NCI-H226 (cell line): ENCODE measurements around the gene MAP3K3.

ENCODE experiments used
- DNase-seq: peaks from one replicate; pipeline ENCODE4 v3.0.0-alpha.2; 2015

The MAP3K3 gene

DNA sequence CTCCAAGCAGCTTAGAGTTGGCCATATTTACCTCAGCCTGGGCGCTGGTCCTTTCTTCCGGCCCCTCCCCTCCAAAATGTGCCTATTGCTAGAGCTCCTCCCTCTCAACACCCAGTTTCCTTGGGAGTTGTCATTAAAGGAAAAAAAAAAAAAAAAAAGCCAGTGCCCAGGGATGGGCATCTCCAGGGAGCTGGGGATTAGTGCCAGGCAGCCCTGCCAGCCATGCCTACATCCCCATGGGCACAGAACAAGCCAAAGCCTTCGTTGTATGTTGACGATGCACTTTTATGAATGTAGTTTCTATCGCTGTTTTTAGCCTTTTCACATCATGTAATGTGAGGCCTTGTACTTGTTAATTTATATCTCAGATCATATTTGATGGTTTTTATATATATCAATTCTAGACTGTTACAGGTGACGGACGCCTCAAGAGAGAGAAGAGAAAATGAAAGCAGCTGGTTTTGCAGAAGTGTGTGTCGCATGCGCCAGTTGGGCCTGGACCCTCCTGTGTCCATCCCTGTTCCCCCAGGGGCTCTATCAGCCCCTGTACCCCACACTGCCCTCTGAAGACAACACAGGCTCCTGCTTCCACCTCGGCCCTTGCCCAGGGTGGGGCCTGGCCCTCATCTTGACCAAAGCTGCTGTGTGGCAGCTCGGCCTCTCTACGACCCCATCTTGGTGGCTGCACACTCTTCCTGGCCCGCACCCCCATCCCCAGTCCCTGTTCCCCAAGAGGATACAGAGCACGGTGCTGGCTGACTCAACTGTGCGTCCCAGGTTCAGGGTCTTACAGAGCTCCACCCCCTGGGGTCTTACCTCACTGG, 72.9 kb downstream of the MAP3K3 start:
- no peak for DNase-seq

DNA sequence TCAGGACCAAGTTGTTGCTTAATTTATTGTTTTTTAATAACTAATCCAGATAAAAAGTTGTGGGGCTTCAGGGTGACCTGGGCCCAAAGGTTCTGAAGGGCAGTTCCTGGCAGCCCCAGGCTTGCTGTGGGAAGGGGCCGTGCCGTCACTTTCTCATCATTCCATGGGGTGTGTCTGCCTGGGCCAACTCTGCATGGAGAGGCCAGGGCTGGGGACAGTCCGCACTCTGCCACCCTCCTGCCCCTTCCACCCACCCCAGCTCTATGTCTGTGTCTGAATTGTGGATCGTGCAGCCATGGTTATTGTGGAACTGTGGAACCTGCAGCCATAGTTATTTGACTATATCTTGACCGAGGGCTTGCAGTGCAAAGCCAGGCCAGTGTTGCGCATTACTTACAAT, 73.7 kb downstream of the MAP3K3 start:
- DNase-seq = no peak

DNA sequence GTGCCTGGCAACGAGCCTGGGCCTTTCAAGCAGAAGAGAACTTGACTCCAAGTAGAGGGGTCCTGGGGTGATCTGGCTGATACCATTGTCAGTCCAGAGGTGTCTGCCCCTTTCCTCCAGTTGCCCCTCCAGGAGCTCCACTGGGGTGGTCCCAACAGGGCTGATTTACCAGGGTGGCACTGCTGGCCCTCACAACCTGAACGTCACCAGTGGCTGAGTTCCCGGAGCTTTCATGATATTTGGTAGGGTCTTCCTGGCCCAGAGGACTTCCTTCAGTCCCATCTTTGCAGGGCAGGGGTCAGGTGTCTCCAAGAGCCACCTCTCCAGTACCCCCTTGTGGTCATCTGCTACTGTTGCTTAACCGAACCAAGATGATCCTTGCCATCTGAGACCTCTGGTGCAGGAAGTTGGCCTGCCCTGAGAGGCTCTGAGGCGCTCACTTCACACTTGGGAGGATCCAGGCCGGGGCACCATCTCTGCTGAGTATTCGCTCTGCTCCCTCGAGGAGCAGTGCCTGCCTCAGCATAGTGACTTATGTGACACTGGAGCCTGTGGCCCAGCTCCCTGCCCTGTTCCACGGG, 74.3 kb downstream of the MAP3K3 start:
- DNase-seq = peak; percentile 23

DNA sequence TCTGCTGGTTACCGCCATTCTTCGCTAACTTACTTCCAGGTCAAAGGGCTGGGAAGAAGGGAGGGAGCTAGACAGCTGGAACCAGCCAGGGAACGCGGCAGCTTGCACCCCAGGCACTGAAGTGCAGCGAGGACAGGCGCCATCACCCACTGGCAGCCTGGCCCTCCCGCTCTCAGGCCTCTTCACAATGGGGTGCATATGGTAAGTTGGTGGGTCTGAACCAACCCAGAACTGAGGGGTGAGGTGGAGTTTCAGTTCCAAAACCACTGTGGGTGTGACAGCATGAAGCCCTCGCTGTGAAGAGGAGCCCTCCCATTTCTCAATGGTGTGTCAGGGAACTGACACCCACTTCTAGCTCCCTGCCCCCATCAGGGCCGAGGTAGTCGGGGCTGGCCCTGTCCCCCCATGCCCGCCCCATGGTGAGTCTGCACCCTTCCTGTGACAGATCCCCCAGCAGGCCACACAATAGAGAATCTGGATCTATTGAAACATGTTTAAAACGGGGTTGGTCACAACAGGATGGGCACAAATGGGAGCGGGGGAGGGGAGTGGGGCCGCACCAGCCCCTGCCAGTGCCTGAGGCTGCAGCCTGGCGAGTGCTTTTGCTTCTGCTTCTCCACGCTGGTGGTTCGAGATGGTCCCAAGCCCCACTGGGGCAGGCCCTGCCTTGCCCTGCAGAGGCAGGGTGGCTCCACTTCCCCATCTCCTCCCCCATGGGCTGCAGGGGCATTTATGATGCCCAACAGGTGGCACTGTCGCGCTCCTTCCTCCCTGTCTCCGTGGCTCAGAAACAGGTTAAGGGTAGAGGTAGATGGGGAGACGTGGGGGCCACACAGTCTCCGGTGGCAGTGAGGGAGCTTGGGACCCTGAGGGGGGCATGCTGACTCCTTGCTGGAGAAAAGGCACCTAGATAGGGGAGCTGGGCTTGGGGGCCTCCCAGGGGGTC, 75.4 kb downstream of the MAP3K3 start:
- no peak for DNase-seq

DNA sequence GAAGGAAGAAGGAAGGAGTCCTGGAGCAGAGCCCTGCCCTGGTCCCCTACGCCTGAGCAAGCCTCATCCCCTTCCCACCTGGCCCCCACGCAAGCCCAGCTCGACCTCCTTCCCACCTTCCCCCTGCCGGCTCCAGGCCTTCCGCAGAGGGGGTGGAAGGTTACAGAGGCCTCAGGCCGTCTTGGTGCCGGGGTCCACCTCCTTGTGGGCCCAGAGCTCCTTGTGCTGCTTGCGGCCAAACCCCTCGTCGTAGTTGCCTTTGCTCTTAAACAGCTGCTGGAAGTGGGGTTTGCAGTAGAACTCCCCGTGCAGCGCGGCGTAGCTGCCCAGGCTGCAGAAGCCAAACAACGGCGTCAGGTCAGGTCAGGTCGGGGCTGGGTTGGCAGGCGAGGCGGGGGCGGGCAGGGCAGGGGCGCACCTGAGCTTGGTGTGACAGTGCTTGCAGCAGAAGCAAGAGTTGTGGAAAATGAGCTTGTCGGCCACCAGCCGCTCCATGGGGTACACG, 76.2 kb downstream of the MAP3K3 start:
- DNase-seq = no peak

DNA sequence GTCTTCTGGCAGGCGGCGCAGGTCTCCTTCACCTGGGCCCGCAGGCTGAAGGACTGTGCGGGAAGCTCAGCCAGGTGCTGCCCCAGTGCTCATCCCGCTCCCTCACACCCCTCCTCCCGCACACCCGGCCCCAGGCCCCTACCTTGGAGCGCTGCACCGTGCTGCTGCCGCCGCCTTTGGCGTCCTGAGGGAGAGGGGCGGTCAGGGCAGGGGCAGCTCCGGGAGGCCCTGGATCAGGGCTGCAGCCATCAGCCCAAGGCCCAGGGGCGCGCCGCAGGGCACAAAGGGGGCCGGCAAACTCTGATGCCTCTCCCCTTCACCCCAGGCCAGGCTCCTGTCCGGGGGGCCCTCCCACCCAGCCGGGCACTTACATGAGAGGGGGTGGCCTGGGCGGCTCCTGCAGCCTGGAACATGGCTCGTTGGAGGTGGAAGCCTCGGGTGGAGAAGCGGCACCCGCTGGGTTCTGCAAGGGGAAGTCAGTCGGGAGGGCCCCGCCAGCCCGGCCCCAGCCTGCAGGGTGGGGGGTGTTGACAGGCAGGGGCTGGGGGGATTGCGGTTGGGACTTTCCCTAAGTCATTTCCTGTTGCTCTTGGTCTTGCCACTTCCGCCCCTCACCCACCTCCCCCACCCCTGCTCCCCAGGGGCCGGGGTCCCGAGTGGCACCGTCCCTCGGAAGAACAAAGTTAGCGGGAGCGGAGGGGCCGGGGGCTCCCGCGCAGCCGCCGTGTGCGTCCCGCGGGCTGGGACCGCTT, 76.8 kb downstream of the MAP3K3 start:
- no peak for DNase-seq

DNA sequence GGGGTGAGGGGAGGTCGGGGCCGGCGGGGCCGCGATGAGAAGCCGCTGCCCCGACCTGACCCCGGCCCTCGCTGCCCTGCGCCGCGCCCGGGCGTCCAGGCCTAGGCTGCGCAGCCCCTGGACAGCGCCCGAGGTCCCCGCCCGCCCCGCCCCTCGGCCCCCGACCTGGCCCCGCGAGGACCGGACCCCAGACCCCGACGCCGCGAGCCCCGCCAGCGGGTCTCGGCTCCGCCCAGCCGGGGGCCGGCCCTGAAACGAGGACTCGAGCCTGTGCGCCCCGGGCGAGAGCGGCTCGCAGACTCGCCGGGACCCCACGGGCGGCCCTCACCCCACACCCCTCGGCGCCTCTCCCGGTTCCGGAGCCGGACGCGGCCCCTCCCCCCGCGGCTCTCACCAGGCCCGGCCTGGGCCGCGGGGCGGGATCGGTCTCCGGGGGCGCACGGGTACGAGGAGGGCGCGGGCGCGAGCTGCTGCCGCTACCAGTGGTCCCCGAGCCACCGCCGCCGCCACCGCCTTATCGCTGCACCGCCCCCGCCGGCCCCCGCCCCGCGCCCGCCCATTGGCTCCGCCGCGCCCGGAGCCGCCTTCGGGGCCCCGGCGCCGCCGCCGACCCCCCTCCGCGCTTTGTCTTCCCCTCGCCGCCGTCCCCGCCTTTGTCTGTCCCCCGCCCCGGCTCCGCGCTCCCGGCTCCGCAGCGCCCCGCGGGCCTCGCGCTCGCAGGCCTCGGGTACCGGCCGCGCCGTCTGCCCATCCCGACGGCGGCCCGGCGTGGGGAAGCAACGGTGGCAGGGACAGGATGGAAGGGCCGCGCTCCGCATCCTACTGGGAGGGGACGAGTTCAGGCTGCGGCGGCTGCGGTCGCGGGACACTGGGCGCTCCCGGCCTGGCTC, 77.7 kb downstream of the MAP3K3 start, which contains the start of gene LIMD2:
LIMD2 (minus strand) TSS at position 488 of the 890 bp plus-strand sequence. CDS start 827 bp downstream, outside the sequence.
- no peak for DNase-seq

DNA sequence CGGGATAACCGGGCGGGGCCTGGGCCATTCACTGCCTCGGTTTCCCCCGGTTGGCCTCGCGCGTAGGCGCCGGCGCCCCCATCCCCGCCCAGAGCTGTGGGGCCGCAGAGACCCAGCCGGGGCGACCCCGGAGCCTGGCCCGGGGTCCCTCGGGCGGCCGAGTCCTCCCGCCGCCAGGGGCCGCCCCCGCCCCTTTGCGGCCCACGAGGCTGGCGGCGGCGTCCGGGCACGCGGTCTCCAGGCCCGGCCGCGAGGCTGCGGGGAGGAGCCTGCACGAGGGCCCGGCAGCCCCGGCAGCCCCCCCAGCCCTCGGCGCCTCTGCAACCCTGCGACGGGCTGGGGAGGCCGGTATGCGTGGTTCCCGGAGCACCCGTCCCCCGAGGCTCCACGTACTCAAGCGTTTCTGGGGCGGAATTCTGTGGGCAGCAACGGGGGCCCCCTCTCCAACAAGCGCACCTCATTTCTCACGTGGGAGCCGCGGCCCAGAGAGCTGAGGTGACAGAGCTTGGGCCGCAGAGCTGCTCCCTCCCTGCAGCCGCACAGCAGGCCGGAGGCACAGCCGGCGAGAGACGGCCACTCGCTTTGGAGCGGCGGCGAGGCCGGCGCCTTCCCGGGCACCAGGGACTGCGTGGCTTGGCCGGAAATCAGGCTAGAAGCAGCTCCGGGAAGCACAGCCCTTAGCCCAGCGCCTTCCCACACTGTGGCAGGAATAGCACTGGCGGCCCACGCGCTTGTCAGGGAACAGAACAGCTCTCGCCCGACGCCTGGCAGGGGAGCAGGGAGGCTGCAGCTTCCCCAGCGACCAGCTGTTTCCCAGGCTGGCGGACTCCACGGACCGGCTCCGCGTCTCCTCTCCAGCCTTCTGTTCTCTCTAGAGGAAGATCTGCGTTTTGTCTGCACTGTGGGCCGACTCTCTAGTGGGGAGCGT, 78.6 kb downstream of the MAP3K3 start:
- no peak for DNase-seq

DNA sequence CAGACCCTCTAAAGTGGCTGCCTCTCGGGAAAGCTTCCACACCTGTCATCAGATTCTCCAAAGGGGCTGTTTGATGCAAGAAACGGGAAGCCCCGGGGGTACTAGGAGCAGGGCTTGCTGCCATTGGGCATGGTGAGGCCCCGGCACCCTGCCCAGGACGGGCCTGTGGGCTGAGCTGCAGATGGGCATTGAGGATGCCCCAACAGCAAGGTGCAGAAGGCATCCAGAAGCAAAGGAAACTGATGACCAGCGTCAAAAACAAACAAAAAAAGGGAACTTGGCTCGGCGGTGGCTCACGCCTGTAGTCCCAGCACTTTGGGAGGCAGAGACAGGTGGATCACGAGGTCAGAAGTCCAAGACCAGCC, 79.2 kb downstream of the MAP3K3 start:
- DNase-seq = no peak

DNA sequence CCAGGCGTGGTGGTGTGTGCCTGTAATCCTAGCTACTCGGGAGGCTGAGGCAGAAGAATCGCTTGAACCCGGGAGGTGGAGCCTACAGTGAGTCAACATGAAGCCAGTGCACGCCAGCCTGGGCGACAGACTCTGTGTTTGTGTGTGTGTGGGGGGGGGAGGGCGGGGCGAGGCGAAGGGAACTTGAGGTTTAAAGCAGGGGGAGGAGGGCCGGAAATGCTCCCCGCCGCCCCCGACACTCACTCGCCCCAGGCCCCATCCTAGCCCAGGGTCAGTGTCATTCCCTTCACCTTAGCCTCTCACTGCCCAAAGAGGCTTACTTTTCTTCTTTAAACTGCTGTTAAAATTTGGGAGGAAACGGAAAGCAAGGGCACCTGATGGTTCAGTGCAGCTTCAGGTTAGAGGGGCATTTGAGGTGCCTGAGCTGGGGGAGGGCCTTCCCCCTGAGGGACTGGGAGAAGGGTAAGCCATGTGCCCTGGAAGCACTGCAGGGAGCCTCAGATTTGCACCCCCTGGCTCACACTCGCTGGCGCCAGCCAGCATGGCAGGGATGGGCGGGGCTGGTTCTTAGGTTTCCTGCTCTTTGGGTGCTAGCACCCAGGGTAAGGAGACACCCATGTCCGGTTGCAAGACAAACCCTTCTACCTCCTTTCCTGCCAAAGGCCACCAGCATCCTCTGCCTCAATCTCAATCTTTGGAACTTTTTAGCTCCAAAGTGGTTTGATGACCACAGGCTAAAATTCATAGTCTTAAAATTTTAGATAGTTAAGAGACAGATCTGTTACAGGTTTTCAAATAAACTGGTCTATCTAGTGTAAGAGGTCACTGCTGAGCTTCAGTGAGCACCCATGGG, 79.9 kb downstream of the MAP3K3 start:
- DNase-seq = no peak

DNA sequence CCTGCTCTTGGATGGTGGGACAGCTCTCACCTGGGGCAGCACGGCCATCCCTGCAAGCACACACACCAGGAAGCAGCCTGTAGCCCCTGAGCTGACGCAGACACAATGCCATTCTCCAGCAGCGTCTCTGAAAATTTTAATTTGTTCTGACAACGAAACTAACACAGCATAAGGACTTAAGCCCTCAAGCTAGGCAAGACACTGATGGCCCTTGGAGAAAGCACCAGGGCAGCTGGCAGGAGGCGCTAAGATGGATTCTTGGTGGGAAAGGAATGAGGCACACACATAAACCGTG, 80.5 kb downstream of the MAP3K3 start:
- DNase-seq = no peak

DNA sequence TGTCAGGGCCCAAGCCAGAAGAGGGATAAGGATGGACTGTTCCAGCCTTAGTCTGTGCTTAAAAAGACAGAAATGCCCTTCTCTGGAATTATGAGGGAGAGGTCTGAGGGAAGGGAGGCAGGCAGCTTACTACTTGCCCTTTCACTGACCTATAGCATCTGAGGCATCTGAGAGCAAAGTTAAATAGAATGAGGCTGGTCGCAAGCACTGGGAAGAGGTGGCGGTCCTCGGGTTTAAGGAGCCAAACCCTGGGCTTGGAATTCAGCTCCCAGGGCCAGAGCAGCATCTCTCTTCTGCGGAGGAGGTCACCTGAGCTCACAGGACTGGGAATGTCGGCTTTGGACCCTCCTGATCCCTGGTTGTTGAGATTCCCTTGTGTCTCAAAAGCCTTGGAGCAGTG, 80.8 kb downstream of the MAP3K3 start:
- DNase-seq = no peak

DNA sequence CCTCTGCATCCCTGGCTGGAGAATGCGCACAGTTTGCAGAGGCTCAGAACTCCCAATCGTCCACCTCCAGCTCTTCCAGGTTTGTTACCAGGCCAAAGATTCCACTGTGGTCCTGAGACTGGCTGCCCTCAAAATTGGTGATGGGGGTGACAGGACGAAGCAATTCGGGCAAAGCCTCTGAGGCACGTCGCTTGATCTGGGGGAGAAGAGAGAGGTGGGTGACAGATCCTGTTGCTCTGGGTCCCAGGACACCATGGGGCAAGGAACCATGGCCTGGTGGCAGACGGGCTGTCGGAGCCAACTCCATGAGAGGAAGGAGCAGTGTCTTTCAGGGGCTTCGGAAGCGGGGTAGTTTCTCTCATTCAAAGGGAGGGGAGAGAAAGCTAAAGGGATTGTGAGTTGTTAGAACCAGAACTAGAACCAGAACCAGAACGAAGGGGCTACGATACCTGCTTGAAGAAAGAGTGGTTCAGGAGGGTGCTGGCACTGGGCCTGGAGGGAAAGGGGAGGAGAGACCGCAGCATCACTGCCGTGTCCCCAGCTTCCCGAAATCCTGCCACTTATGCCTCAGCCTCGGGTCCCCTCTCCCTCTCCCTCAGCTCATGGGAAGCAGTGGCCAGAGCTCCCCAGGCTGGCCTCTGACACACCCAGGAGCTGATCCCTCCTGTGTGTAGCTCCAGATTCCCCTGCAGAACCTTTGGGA, 81.5 kb downstream of the MAP3K3 start:
- no peak for DNase-seq

DNA sequence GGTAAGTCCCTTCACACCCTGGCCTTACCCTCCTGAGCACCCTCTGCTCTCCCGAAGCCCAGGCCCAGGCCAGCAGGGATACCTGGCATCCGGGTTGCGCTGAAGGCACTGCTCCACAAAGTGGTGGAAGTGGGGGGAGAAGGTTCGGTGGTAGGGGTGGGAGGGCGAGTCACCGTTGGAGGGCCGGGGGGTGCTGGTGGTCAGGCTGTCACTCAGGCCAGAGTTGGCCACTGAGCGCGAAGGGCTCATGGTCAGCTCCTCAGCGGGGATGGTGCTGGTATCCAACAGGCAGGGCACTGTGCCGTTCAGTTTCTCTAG, 82.0 kb downstream of the MAP3K3 start:
- no peak for DNase-seq

DNA sequence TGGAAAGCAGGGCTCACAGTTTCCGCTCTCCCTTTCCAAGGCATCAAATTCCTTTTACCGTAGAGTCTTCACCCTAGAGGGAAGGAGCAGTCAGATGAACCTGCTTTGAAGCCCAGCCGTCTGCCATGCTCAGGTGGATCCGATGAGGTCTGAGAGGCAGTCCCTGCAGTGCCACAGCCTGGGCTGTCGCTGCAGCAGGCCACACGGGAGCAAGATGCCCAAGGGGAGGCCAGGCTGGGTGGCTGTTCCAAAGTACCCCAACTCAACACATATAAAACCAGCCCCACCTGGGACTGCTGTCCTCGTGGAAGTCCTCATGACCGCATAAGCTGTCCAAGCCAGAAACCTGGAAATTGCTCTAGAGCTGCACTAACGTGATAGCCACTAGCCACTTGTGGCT, 82.6 kb downstream of the MAP3K3 start:
- no peak for DNase-seq

DNA sequence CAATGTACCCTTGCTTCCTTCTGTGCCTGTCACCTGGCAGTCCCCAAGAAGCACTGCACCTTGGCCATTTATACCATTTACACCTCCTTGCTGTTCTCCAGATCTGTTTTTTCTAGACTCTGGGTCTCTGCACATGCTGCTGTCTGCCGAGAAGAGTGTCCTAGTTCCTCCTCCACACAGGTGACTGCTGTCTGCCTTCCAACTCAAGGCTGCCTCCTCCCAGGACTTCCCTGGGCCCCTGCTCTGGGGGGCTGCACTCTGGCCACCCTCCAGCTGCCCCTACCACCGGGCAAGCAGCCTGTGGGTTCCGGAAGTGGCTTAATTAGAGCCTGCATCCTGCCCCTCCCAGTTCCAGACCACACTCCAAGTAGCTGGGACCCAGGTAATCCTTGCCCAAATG, 83.4 kb downstream of the MAP3K3 start:
- no peak for DNase-seq

DNA sequence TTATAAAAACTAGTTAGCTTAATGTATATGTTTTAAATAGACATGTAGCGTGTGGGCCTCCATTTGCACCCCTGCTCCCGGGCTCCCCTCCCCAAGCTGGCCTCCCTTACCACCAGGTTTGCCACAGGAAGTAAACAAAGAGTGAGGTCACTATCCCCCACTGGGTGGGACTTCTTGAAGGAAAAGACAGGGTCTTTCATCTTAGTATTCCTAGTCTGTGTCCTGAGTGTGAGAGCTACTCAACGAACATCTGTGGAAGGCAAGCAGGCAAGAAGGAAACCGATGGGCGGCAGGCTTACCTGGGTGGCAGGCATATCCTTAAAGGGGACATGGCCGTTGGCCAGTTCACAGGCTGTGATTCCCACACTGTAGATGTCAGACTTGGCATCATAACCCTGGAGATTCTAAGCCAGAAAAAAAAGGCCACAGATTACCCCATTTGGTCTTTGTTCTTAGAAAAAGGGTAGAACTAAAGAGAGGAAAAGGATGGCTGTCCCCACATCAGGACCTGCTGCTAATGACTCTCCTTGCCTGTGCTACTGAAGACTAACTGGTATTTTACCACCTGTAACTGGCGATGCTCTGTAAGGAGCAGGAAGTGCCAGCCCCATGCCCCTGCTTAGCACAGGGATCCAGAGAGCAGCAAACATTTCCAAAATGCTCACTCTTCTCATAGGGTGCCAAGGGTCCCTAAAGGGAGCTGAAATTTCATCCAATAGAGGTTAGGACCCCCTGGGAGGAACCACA, 84.3 kb downstream of the MAP3K3 start:
- DNase-seq = no peak

DNA sequence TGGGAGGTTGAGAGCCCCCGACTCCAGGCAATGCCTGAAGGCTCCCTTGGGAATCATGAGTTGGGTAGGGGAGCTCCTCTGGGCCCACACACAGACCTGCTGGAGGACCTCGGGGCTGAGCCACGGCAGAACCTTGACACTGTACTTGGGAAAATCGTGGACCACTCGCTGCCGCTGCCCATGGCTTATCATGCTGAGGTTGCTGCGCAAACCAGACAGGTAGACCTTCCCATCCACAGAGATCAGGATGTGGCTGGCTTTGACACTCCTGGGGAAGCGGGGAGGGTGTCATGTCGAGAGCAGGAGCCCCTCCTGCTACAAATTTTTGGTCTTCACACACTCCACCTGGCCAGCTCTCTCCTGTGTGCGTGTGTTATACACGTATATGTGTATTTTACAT, 84.9 kb downstream of the MAP3K3 start:
- DNase-seq = no peak
